ENCODE measurements around the gene ATP1A1. TPM values are rescaled to one million over a fixed set of nuclear protein-coding genes. Genes with fewer than 3 reads are reported as not detected.

ATP1A1 gene
- total RNA-seq, 4 donors from 2014 or later = 770 to 1,450 (median 1,316) TPM

- WGBS, 2 donors = 90 to 95% methylated on average over 6 of the region's 6 CpGs
- Histone ChIP-seq H3K36me3 (peaks cover 99 to 100% of the 10 kb centered on the region in 2 donors), H3K4me3 (replicated peaks in 1 of 3) (no peak overlapping the region), H3K27ac (peak overlapping the region in 1 of 3 donors; percentile 22), H3K9me3 (no peaks in the 10 kb centered on the region), H3K4me1 (no peaks in the 10 kb centered on the region), H3K27me3 (no peaks in the 10 kb centered on the region)
- no peak for DNase-seq
- intact Hi-C loops (cut with DNase I) = loop anchor here (10.0 kb wide), 1 partner anchor 166 kb away; no protein-coding TSS in a partner anchor
- no peak for TF ChIP-seq POLR2A (IDR thresholded peaks at IDR 0.05)
- TF ChIP-seq, protein P1, sequence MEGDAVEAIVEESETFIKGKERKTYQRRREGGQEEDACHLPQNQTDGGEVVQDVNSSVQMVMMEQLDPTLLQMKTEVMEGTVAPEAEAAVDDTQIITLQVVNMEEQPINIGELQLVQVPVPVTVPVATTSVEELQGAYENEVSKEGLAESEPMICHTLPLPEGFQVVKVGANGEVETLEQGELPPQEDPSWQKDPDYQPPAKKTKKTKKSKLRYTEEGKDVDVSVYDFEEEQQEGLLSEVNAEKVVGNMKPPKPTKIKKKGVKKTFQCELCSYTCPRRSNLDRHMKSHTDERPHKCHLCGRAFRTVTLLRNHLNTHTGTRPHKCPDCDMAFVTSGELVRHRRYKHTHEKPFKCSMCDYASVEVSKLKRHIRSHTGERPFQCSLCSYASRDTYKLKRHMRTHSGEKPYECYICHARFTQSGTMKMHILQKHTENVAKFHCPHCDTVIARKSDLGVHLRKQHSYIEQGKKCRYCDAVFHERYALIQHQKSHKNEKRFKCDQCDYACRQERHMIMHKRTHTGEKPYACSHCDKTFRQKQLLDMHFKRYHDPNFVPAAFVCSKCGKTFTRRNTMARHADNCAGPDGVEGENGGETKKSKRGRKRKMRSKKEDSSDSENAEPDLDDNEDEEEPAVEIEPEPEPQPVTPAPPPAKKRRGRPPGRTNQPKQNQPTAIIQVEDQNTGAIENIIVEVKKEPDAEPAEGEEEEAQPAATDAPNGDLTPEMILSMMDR (IDR thresholded peaks at IDR 0.05) = no peak
Observed at GRCh38 chr1:116400780-116401179, 27.7 kb downstream of the ATP1A1 start.

DNA sequence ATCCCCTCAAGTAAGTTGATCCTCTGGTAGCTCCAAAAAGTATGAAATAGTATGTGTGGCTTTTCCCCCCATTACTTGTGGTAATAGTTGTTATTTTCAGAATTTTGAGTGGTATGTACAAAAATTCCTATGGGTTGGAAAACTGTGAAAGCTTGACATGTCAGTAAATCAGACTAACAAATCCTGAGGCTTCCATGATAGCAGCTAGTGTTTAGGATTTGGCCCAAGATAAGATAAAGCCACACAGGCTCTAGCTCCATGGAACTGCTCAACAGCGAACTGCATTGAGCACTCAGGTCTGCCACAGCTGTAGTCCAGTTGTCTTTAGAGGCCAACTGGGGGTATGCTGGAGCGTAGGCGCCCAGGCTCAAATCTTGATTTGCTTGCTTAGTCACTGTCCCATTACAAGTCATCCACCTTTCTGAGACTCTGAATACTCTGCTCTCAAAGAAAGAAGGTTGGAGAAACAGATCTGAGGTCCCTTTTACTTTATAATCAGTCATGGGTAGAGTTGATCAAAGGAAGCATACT lies 28.7 kb downstream of the ATP1A1 start:
- no peak for DNase-seq
- Histone ChIP-seq H3K9me3 (no peaks in the 10 kb centered on the region), H3K27me3 (no peaks in the 10 kb centered on the region), H3K27ac (no peak overlapping the region), H3K36me3 (peaks cover 99 to 100% of the 10 kb centered on the region in 2 donors), H3K4me1 (no peaks in the 10 kb centered on the region), H3K4me3 (replicated peaks in 1 of 3) (no peak overlapping the region)
- 95 to 100% methylated on average over 3 of the region's 3 CpGs for WGBS, 2 donors
- intact Hi-C loops (cut with DNase I) = loop anchor here (10.0 kb wide), 1 partner anchor 167 kb away; no protein-coding TSS in a partner anchor
- no peak for TF ChIP-seq POLR2A (IDR thresholded peaks at IDR 0.05)
- TF ChIP-seq, protein P1 (IDR thresholded peaks at IDR 0.05) = no peak

- no peaks in the 10 kb centered on the region for H3K4me1 ChIP-seq
- H3K36me3 ChIP-seq = peaks cover 98 to 100% of the 10 kb centered on the region in 2 donors
- intact Hi-C loops (cut with DNase I) = loop anchor here (10.0 kb wide), 1 partner anchor 168 kb away; no protein-coding TSS in a partner anchor
- no peaks in the 10 kb centered on the region for H3K9me3 ChIP-seq
- 91 to 93% methylated on average over 3 of the region's 3 CpGs for WGBS, 2 donors
- no peak for TF ChIP-seq POLR2A (IDR thresholded peaks at IDR 0.05)
- TF ChIP-seq, protein P1 (IDR thresholded peaks at IDR 0.05) = no peak
- no peak overlapping the region for H3K4me3 ChIP-seq (replicated peaks in 1 of 3)
- H3K27ac ChIP-seq = no peak overlapping the region
- H3K27me3 ChIP-seq = no peaks in the 10 kb centered on the region
- no peak for DNase-seq
Observed at GRCh38 chr1:116402333-116402732, 29.3 kb downstream of the ATP1A1 start.

- intact Hi-C loops (cut with DNase I) = loop anchor here (10.0 kb wide), 1 partner anchor 169 kb away; no protein-coding TSS in a partner anchor
- H3K4me3 ChIP-seq (replicated peaks in 1 of 3) = no peak overlapping the region
- H3K9me3 ChIP-seq = no peaks in the 10 kb centered on the region
- DNase-seq = no peak
- whole genome bisulfite sequencing, 2 donors = 95 to 96% methylated on average over 7 of the region's 7 CpGs
- no peaks in the 10 kb centered on the region for H3K4me1 ChIP-seq
- H3K36me3 ChIP-seq = peaks cover 88 to 92% of the 10 kb centered on the region in 2 donors
- no peaks in the 10 kb centered on the region for H3K27me3 ChIP-seq
- no peak for TF ChIP-seq POLR2A (IDR thresholded peaks at IDR 0.05)
- TF ChIP-seq, protein P1 (IDR thresholded peaks at IDR 0.05) = no peak
- peak overlapping the region in 1 of 3 donors; percentile 3 for H3K27ac ChIP-seq
Observed at GRCh38 chr1:116403496-116404136, 30.6 kb downstream of the ATP1A1 start.

DNA sequence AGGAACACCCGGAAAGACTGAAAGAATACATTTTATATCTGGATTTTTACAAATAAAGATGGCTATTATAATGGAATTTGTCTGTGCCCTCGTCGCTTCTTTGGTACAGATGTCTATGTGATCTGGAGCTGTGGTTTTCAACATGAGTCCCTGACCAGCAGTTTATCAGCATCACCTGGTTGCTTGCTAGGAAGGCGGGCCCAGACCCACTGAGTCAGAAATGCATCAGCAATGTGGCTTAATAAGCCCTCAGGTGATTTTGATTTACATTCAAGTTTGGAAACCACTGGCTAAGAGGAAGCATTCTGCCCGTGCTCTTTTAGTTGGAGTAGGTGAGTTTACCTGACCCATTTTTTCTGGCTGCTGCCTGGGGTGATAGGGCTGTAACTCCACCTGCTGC lies 31.7 kb downstream of the ATP1A1 start:
- H3K27me3 ChIP-seq = no peaks in the 10 kb centered on the region
- H3K27ac ChIP-seq = no peak overlapping the region
- no peaks in the 10 kb centered on the region for H3K9me3 ChIP-seq
- intact Hi-C loops (cut with DNase I) = loop anchor here (10.0 kb wide), 1 partner anchor 170 kb away; no protein-coding TSS in a partner anchor
- no peak for DNase-seq
- H3K36me3 ChIP-seq = peaks cover 77 to 84% of the 10 kb centered on the region in 2 donors
- H3K4me1 ChIP-seq = no peaks in the 10 kb centered on the region
- H3K4me3 ChIP-seq (replicated peaks in 1 of 3) = no peak overlapping the region
- WGBS, 2 donors = 84 to 88% methylated on average over 5 of the region's 5 CpGs
- TF ChIP-seq, protein P1 (IDR thresholded peaks at IDR 0.05) = no peak
- no peak for TF ChIP-seq POLR2A (IDR thresholded peaks at IDR 0.05)
